NCI-H1694 (cell line): ENCODE results near the gene WSB2.

Experiments used
- DNase-seq: peaks from one replicate; lab custom pipeline; 2025; lab: John Stamatoyannopoulos, UW

WSB2 gene

DNA sequence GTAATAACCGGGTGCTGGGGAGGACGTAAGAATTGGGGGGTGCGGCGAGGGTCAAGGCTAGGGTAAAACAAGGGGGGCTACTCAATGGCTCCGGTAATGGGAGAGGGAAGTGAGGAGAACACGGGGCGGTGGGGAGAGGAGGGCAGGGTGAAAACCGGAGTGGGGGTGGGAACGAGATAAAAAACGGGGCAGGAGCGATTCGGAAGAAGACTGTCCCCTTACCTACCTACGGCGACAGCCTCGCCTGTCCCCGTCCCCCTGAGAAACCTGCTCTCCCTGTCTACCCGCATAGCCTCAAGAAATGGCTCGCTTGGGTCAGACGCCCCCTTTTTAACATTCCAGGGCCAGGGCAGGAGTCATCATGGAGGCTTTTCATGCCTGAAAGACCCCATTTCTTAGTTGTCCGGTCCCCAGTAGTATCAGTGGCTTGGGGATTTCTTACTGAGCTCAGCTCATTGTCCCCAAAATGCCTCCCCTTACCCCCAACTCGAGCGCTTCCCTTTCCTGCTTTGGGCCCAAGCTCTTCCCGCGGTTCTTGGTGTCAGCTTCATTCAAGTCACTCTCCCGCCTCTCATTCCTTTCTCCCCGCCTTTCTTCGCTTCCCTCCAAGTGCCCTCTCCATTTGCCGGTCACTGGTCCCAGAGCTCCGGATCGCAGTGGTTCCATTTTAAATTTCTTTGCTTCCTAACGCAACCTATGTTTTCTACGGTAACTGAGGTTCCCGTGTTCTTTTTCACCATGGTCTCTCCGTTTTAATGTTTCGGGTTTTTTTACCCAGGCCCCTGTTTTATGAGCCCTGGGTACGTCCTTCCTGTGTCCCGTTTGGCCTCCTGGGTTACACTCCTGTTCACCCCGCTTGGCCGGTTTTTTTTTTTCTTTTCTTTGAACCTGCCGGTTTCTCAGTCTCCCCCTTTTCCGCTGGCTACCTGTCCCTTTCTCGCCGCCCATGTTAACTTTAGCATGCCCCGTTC, 1.2 kb upstream of the WSB2 start:
- DNase-seq, result no peak

DNA sequence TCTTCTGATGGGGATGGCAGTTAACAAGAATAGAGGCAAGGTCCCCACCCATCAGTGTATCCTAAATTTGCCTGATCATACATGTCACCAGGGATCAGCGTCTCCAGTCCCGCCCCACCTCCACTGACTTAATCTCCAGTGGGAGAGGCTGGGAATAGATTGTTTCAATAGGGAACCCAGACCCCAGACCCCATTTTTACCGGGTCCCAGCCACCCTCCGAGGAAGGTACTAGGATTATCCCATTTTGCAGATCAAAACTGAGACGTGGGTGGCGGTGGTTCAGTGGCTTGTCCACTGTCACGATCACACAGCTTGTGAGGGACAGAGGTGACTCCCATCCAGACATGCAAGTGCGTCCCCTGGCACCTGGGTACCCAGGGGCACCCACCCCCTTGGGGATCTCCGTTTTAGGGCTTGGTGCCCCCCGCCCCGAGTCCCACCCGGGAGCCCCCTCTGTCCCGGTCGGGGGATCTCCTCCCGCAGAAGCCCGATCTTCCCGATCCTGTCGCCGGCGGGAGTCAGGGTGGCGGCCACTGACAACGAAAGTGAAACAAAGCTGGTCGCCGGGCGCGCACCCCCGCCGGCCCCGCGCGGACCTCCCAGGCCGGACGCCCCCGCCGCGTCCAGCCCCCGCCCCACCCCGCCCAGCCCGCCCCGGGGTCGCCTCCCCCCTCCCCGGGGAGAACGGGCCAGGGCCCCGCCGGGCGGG, 523 bp downstream of the WSB2 start:
- DNase-seq, result no peak

DNA sequence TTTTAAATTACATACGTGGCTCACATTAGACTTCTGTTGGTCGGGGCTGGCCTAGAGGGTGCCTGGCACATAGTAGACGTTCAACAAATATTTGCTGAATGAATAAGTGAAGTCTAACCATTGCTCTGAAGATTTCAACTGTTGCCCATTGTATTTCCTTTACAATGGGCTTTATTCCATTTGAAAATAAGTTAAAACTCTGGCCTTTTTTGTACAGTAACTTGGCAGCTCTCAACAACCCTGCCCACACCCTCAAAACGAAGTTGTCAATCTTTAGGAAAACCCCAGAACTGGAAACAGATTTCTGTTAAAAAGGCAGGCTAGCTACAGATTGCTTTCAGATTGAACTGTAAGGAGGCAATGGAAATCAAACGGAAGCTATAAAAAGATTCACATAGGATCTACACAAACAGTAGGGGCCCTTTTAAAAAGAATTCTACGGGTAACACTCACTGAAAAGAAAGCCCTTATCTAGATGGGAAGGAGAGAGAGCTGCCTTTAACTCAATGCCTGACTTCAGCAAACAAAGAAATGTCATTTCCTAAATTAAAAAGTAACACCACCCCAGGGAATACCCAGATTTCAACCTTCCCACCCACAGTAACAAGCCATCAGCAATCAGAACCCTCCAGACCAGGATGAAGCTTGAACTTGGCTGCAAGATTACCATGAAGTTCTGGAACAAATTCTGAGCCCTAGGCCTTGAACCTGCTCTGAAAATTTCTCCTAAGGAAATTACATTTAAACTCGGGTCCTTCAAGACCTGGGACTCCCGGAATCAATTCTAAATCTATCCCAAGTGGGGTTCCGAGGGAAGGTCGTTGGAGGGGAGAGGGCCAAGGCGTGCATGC, 1.4 kb downstream of the WSB2 start:
- DNase-seq, result no peak

DNA sequence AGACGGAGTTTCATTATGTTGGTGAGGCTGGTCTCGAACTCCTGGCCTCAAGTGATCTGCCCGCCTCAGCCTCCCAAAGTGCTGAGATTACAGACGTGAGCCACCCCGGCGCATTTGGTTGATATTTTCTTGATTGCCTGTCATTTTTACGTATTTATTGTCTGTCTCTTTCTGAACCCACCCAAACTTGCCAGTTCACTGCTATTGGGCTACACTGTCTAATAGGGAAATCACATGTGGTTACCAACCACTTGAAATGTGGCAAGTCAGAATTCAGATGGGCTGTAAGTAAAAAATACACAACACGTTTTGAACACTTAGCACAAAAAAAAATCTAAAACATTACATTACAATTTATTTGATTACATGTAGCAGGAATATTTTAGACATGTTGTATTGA, 2.1 kb downstream of the WSB2 start:
- no peak for DNase-seq

DNA sequence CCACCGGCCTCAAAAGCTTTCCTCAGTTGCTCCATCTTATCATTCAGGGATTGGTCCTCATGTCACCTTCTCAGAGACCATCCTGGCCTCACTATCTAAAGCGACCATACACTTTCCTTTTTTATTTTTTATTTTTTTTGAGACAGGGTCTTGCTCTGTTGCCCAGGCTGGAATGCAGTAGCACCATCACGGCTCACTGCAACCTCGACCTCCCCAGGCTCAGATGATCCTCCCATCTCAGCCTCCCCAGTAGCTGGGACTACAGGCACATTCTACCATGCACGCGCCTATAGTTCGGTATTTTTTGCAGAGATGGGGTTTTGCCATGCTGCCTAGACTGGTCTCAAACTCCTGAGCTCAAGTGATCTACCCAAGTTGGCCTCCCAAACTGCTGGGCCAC, 2.8 kb downstream of the WSB2 start:
- DNase-seq, result no peak

DNA sequence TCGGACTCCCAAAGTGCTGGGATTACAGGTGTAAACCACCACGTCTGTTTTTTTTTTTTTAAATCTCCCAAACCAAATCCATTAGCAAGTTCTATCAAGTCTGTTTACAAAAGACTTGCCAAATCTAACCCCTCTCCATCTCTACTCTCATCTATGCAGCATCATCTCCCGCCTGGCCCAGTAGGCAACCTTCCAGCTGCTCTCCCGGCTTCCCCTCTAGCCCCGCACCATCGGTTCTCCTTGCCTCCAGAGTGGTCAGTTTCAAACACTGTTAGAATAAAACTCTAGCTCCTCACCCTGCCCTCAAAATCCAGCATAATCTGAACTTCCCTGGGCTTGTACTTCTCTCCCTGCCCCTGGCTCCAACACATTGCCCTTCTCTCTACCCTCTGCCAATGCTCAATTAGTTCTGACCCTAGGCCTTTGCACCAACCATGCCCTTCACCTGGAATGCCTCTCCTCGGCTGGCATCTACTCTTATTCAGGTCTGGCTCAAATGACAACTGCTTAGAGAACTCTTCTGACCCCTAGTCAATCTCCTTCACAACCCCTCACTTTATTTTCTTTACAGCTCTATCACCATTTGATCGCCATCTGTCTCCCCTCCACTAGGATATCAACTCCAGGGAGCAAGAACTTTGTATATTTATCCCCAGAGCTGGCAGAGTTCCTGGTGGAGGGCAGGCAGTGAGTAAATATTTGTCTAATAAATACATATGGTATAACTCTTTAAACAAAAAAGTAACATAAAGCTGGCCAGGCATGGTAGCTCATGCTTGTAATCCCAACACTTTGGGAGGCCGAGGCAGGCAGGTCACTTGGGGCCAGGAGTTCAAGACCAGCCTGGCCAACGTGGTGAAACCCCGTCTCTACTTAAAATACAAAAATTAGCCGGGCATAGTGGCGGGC, 4.9 kb downstream of the WSB2 start:
- peak; percentile 36 for DNase-seq

DNA sequence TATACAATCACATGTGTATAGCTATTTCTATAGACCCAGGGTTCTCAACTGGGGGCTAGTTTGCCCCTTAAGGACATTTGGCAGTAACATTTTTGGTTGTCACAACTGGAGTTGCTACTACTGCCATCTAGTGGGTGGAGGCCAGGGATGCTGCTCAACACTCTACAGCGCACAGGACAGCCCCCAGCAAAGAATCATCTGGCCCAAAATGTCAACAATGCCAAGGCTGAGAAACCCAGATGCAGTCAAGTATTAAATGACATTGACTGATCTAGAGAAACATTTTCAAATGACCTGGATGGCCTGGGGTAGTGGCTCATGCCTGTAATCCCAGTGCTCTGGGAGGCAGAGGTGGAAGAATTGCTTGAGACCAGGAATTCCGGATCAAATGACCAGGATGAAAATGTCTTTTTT, 5.8 kb downstream of the WSB2 start:
- peak; percentile 18 for DNase-seq

DNA sequence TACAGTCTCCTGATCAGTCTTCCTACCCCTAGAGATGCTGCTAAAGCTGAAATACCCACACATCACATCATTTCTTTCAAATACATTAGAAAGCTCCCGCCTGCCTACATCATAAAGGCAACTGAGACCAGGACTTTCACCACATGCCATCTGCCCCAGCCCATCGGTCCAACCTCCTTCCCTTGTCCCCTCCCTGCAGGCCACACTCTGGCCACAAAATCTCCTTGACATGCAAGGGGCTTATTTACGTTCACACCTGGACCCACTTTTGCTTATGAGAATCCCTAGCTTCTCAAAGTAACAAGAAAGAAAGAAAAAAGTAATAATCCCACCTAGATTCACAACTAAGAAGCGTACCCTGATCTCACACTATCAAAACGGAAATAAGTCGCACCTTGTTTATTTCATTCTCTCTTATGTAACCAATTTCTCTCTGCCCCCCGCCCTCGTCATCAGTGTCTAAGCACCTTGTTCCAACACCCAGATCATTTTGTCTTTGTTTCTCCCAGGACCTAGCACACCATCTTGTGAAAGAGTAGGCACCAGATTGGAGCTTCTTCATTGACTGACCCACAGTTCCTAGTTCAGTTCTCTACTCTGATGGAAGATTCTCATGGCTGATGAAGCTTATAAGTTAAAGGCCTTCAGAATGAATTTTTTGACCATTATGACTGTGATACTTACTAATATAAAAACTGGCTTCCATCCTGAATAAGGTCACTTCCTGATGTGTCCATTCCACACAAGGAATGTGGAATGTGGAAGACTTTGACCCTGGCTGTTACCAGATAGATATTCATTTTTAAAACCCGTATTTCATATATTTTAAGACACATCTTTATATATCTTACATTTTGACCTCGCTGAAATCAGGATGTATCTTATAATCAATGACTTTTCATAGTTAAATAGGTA, 7.7 kb downstream of the WSB2 start:
- no peak for DNase-seq

DNA sequence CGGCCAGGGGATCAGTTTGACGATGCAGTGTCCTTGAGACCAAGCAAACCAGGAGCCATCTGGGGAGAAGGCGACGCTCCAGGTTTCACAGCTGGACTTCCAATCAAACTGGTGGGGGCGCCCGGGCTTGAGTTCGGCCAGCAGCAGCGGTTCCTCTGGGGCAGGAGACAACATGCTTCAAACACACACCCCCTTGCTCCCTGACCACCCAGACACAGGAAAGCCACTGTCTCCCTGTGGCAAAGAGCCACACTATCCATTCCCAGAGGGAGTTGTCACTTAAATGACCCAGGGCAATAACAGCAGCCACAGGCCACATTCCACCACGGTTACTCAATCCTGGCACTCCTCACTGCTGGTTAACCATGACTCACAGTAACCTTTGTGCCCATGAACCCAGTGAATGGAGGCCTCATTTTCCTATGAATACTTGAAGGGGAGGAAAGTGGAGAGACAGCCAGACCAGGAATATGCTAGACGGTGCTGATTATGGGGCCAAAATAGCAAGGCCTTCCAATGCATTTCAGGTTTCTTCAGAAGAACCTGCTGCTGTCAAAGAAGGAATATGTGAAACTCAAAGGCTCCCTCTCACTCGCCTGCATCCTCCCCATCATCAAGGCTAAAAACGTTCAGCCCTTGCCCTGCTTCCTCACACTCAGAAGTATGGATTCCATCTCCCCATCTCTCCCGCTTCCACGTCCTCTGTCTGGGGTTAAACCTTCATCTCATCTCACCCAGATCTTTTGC, 8.5 kb downstream of the WSB2 start:
- no peak for DNase-seq

DNA sequence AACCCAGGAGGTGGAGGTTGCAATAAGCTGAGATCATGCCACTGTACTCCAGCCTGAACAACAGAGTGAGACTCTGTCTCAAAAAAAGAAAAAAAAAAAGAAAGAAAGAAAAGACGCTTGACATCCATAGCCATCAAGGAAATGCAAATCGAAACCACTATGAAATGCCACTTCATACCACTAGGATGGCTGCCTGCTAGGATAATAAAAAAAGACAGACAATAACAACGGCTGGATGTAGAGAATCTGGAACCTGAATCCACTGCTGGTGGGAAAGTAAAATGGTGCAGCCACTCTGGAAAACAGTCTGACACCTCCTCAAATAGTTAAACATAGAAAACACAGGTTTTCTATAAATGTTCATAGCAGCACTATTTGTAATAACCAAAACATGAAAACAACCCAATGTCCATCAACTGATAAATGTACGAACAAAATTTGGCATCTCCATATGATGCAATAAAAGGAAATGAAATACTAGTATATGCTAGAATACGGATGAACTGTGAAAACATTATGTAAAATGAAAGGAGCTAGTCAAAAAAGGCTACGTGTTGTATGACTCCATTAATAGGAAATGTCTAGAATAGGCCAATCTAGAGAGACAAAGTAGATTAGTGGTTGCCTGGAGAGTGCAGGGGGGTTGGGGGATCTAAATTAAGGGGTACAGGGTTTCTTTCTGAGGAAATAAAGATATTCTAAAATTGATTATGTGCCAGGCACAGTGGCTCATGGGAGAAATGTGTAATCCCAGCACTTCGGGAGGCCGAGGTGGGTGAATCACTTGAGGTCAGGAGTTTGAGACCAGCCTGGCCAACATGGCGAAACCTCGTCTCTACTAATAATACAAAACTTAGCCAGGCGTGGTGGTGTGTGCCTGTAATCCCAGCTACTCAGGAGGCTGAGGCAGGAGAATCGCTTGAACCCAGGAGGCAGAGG, 9.7 kb downstream of the WSB2 start:
- no peak for DNase-seq

DNA sequence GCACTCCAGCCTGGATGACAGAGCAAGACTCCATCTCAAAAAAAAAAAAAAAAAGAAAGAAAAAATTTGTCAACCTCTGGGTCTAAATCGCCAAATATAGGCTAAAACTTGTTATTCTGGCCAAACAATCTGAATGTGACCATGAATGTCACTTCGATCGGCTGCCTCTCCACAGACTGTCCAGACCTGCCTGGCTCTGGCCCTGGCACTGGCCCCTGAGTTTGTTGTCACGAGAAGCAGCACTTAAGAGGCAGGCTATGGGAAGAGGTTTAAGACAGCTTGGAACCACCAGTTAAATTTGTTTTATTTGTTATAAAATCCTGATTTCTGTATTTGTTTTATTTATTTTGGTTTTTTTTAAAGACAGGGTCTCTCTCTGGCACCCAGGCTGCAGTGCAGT, 14.5 kb downstream of the WSB2 start:
- no peak for DNase-seq

DNA sequence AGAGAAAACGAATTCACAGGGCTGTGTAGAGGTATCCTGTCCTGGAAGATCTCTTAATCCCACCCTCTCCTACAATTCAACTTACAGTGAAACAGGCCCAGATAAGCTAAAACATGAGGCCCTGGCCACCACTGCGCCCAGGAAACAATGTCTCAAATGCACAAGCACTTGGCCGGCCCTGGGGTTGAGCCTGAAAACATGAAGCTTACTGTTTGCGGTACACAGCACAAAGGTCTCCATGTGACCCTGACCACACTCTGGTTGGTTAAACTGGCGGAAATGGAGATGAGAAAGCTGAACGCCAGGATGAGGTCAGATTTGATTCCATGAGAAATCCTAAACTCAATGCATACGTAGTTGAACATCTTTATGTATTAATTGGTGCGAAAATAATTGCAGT, 16.4 kb downstream of the WSB2 start:
- DNase-seq, result no peak

DNA sequence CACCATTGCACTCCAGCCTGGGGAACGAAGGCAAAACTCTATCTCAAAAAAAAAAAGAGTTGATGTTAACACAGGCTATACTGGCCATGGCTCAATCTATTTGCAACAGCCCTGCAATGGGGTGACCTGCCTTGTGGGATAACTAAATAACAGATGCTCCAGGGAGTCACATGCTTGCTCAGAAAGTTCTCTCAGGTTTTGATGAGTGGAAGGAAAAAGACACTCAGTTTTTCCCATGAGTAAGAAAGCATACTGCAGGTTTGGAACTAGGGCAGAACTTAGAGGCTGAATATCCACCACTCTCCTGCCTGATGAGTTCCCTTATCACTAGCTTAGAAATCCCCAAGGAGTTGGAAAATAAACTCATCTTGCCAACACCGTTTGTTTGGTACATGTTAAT, 16.9 kb downstream of the WSB2 start:
- DNase-seq, result no peak

DNA sequence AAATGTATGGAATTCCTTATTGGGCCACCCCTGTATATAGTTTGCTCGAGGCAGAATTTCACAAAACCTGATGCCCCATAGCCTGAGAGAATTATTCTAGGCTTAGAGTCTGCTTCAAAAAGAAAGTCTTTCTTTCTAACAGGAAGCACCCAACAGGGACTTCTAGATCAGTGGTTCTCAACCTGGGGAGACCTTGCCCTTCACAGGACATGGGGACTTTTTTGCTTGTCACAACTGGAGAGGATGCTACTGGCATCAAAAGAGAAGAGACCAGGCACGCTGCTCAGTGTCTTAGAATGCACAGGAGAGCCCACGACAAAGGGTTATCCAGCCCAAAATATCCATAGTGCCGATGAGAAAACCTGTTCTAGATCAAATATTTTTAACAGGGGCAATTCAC, 18.9 kb downstream of the WSB2 start:
- DNase-seq, result no peak

DNA sequence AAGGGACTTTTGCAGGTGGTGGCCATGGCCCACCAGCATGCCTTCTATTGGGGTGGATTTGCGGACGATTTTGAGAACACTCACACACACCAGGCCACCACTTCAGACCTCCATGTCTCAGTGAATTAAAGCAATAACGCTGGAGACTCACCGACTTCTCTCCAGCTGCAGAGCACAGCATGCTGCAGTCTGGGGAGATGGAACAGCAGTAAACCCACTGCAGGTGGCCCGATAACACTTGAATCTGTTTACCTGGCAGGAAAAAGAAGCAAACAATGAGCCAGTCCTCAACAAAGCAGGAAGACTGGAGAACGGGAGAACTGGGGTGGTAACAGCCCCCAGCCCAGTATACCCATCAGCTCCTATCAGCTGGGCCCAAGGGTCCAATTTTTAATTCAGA, 22.8 kb downstream of the WSB2 start:
- no peak for DNase-seq

DNA sequence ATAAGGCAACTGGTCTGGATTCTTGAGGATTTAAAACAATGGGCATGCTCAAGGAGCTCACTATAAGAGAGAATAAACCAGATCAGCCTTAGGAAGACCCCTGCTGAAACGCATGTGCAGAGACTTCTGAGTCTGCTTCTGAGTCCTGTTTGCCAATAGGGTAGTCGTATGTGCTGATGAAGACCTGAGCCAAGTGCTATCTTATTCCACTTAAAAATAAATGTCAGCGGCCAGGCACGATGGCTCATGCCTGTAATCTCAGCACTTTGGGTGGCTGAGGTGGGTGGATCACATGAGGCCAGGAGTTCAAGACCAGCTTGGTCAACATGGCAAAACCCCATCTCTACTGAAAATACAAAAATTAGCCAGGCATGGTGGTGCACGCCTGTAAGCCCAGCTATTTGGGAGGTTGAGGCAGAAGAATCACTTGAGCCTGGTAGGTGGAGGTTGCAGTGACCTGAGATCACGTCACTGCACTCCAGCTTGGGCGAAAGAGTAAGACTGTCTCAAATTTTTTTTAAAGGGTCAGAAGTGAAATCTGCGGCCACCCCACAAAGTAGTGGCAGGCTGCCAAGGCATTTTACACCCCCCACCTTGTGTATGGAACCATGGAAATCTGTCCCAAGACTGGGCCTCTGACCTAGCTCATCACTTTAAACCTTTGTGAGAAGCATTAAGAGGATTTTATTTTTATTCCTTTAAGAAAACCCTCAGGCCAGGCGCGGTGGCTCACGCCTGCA, 24.1 kb downstream of the WSB2 start:
- DNase-seq, result no peak

DNA sequence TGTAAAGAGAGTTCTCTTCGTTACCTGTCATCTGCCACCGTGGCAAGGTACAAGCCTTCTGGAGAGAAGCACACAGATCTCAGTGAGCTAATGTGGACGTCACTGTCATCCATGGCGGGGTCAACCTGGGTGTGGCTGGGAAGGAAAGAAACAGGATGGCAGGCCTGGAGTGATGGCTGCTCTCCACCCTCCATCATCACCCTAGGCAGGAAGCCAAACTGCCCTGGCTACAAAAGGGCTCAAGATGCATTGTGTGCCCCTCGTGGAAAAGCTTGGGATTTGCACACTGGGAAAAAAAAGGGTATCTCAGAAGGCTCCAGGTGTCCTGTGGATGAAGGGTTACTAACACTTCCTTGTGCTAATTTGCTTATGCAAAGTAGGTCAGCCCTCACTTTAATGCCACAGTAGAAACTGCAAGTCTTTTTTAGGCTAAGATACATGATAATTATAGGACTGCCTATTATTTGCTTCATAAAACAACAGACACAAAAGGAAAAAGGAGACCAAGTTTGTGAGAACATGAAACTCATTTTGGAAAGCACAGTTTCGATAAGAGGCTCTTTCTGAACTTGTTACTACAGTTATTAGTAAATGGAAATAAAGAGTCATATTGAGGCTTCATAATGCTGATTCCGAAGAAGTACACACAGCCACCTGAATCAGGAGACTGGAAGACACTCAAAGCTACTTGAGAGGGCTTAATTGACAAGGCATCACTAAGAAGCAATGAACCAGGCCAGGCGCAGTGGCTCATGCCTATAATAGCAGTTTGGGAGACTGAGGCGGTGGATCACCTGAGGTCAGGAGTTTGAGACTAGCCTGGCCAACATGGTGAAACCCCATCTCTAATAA, 25.6 kb downstream of the WSB2 start:
- no peak for DNase-seq
